ENCODE measurements around the gene SVBP.

SVBP gene

DNA sequence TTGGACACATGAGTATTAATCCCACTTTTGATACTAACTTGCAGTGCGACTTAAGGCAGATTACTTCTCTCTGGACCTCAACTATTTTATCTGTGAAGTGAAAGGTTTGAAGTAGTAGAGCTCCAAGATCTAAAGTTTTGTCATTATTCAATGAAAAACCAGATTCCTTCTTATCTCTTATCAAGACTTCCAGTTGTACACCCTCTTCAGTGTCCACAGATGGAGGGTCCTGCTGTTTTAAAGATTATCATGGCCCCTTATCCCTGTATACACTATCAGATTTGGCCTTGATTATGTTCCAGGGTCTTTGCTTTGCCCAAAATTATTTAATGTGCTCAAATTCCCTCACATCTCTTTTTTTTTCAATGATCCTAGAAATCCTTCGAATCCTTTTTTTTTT is 49.0 kb downstream of the SVBP start:
- TF ChIP-seq, protein P1, sequence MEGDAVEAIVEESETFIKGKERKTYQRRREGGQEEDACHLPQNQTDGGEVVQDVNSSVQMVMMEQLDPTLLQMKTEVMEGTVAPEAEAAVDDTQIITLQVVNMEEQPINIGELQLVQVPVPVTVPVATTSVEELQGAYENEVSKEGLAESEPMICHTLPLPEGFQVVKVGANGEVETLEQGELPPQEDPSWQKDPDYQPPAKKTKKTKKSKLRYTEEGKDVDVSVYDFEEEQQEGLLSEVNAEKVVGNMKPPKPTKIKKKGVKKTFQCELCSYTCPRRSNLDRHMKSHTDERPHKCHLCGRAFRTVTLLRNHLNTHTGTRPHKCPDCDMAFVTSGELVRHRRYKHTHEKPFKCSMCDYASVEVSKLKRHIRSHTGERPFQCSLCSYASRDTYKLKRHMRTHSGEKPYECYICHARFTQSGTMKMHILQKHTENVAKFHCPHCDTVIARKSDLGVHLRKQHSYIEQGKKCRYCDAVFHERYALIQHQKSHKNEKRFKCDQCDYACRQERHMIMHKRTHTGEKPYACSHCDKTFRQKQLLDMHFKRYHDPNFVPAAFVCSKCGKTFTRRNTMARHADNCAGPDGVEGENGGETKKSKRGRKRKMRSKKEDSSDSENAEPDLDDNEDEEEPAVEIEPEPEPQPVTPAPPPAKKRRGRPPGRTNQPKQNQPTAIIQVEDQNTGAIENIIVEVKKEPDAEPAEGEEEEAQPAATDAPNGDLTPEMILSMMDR (IDR thresholded peaks at IDR 0.05) = no peak
- Mint-ChIP-seq H3K4me1 (peaks cover 29% of the 10 kb centered on the region), H3K27me3 (ENCODE audit: low read depth, poor library complexity) (no peaks in the 10 kb centered on the region), H3K36me3 (ENCODE audit: low read depth) (peaks cover 33% of the 10 kb centered on the region), H3K27ac (no peak overlapping the region), H3K9me3 (no peaks in the 10 kb centered on the region), H3K4me3 (no peak overlapping the region)
- no peak for DNase-seq

DNA sequence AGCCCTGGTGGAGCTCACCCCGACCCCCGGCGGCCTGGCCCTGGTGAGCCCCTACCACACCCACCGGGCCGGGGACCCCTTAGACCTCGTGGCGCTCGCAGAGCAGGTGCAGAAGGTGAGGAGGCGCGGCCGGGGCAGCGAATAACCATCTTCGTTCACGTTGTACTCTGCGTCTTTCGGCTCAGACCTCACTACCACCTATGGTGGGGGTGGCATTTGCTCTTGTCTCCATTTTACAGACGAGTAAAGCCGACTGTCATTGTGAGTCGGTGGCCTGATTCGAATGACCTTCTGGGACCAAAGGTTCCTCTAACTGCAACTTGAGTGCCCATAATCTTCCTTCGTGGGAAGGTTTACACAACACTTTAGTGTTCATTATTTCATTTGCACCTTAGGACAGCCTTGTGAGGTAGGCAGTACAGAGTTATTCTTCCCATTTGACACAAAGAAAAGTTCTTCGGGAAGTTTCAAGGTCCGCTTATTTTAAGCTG is 49.6 kb downstream of the SVBP start:
- Mint-ChIP-seq H3K27ac (no peak overlapping the region), H3K27me3 (ENCODE audit: low read depth, poor library complexity) (no peaks in the 10 kb centered on the region), H3K4me3 (no peak overlapping the region), H3K9me3 (no peaks in the 10 kb centered on the region), H3K4me1 (peaks cover 29% of the 10 kb centered on the region), H3K36me3 (ENCODE audit: low read depth) (peaks cover 29% of the 10 kb centered on the region)
- DNase-seq = no peak
- TF ChIP-seq, protein P1 (IDR thresholded peaks at IDR 0.05) = no peak

- Mint-ChIP-seq H3K36me3 (ENCODE audit: low read depth) (peaks cover 30% of the 10 kb centered on the region), H3K9me3 (no peaks in the 10 kb centered on the region), H3K4me1 (peaks cover 27% of the 10 kb centered on the region), H3K27ac (no peak within 1 kb of the TSS), H3K27me3 (ENCODE audit: low read depth, poor library complexity) (no peaks in the 10 kb centered on the region), H3K4me3 (no peak within 1 kb of the TSS)
- TF ChIP-seq, protein P1 (IDR thresholded peaks at IDR 0.05) = no peak
- peak; percentile 100 for DNase-seq
Observed at GRCh38 chr1:42766741-42767509, 50.3 kb downstream of the SVBP start, which contains the start of the genes C1orf50 and P3H1. TSS of gene C1orf50 (plus strand) at chr1:42767249. CDS start at chr1:42767312, 63 bp downstream. TSS of gene P3H1 (minus strand) at chr1:42767028. CDS start at chr1:42766971, 57 bp downstream.

- Mint-ChIP-seq H3K4me3 (no peak overlapping the region), H3K27ac (no peak overlapping the region), H3K27me3 (ENCODE audit: low read depth, poor library complexity) (no peaks in the 10 kb centered on the region), H3K9me3 (no peaks in the 10 kb centered on the region), H3K36me3 (ENCODE audit: low read depth) (peaks cover 34% of the 10 kb centered on the region), H3K4me1 (peaks cover 26% of the 10 kb centered on the region)
- TF ChIP-seq, protein P1 (IDR thresholded peaks at IDR 0.05) = peak; percentile 45
- peak; percentile 61 for DNase-seq
Observed at GRCh38 chr1:42765832-42766740, 51.1 kb downstream of the SVBP start.

DNA sequence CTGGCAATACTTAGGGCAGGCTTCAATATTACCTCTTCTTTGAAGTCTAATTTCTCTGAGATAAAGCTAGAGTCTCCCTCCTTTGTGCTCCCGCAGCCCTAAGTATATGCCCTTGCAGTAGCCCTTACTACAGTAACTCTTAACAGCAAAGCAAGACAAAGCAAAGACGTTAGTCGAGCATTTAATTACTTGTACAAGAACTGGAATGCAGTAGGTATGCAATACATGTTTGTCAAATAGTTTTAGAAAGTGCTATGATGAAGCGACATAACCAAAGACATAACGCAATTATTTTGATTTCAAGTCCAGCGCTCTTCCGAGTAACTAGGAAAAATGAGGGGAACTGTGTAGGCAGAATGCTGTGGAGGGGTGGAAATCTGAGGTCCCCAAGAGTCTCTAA is 51.9 kb downstream of the SVBP start:
- Mint-ChIP-seq H3K4me3 (no peak overlapping the region), H3K27me3 (ENCODE audit: low read depth, poor library complexity) (no peaks in the 10 kb centered on the region), H3K9me3 (no peaks in the 10 kb centered on the region), H3K4me1 (peaks cover 20% of the 10 kb centered on the region), H3K27ac (no peak overlapping the region), H3K36me3 (ENCODE audit: low read depth) (peaks cover 28% of the 10 kb centered on the region)
- TF ChIP-seq, protein P1 (IDR thresholded peaks at IDR 0.05) = no peak
- no peak for DNase-seq

All from nephron progenitor cell (in vitro differentiated cells).